Stomach (tissue), 4 donors: ENCODE measurements around the gene THAP7.
"Not testable (repeated sequence)": the region's sequence is repeated elsewhere in the genome, so short reads cannot be mapped to it uniquely, and the experiment has no call there.

Experiments
- POLR2A ChIP-seq, 4 donors: fragments of 450-650 bp; IDR thresholded peaks; one replicate each; pipeline ENCODE4 v1.6.1; 2016; ENCODE audit warnings: antibody characterized with exemption in 4 of 4, control low read depth in 2 of 4, mild to moderate bottlenecking in 1 of 4, moderate library complexity in 1 of 4
- TF ChIP-seq, protein P1 (sequence below), 7 experiments: fragments of 450-650 bp in 4 of 7; fragments of 200-600 bp in 3 of 7; sonication (generic) in 3 of 7; IDR thresholded peaks; one replicate each; pipeline ENCODE4 v1.5.1; 2016 to 2019; ENCODE audit warnings: antibody characterized with exemption in 7 of 7, control low read depth in 2 of 7, mild to moderate bottlenecking in 1 of 7

DNA sequence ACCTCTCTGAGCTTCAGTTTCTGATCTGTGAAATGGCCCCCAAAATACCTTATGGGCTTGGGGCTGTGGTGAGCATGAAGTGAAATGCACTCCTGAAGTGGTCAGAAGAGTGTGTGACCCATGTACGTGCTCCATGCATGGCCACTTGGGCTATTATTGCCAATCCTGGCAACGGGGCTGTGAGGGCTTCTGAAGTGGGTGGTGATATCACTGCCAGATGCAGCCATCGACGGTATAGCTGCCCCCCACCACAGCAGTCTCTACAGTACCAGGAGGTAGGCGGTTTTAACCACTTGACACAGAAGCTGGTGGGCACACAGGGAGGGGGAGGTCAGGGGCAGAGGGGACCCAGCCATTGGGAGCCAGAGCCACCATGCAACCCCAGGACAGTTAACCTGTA, 46.5 kb upstream of the THAP7 start:
- TF ChIP-seq, protein P1, sequence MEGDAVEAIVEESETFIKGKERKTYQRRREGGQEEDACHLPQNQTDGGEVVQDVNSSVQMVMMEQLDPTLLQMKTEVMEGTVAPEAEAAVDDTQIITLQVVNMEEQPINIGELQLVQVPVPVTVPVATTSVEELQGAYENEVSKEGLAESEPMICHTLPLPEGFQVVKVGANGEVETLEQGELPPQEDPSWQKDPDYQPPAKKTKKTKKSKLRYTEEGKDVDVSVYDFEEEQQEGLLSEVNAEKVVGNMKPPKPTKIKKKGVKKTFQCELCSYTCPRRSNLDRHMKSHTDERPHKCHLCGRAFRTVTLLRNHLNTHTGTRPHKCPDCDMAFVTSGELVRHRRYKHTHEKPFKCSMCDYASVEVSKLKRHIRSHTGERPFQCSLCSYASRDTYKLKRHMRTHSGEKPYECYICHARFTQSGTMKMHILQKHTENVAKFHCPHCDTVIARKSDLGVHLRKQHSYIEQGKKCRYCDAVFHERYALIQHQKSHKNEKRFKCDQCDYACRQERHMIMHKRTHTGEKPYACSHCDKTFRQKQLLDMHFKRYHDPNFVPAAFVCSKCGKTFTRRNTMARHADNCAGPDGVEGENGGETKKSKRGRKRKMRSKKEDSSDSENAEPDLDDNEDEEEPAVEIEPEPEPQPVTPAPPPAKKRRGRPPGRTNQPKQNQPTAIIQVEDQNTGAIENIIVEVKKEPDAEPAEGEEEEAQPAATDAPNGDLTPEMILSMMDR (IDR thresholded peaks at IDR 0.05): not testable (repeated sequence)
- not testable (repeated sequence) for TF ChIP-seq POLR2A (IDR thresholded peaks at IDR 0.05)
